ENCODE results near the gene RSPH9.

Gene RSPH9

GRCh38 chr6:43669050-43669921, 24.4 kb downstream of the RSPH9 start:
- no peak for DNase-seq

DNA sequence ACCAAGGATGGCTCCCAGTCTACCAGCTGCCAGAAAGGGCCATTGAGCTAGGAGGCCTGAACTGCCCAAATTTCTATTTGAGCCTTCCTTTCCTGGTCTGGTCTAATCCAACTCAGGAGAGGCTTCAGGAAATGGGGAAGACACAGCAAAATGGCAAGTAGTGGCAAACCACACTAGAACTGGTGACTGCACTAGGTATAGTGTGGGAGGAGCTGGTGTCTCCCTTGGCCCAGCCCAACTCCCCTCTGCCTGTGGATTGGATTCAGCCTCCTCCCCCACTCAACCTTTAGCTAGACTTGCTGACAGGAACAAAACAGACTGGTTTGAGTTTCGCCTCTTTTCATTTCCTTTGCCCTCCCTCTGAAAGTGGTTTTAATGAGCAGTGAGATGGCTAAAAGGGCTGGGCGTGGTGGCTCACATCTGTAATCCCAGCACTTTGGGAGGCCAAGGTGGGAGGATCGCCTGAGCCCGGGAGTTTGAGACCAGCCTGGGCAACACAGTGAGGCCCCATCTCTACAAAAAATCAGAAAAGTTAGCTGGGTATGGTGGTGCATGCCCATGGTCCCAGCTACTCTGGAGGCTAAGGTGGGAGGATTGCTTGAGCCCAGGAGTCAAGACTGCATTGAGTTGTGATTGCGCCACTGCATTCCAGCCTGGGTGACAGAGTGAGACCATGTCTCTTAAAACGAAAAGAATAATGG, 25.2 kb downstream of the RSPH9 start:
- no peak for DNase-seq

DNA sequence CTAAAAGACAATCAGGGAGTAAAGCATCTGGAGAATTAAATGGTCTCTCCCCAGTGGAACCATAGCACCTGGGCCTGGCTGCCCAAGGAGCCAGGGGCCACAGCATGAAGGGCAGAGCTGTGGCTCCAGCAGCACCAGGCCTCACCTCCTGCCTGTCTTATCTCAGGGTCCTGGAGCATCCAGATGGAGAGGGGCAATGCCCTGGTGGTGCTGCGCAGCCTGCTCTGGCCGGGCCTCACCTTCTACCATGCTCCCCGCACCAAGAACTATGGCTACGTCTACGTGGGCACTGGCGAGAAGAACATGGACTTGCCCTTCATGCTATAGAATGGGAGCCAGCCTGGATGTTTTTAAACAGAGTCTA, 25.8 kb downstream of the RSPH9 start:
- no peak for DNase-seq

GRCh38 chr6:43671011-43671800, 26.4 kb downstream of the RSPH9 start:
- DNase-seq: no peak

- DNase-seq: no peak
Measured at GRCh38 chr6:43671801-43672690, 27.2 kb downstream of the RSPH9 start.

- DNase-seq: no peak
Measured at GRCh38 chr6:43673444-43674084, 28.7 kb downstream of the RSPH9 start.

DNA sequence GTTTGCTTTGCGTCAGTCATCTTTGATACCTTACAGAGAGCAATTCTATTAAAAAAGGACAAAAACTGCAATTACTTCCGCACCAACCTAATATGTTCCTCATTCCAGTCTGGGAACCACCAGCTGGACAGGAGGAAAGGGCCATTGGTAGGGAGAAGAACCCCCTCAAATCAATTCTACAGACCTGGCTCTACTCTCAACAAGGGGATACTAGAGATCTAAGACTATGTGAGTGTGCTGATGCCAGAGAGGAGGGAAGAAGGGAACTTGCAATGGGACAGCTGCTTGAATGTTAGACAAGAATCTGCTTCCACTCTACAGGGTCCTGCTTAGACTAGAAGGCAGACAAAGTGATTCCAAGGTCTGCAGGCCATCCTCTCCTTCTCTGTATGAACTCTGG, 29.5 kb downstream of the RSPH9 start:
- DNase-seq: no peak

- no peak for DNase-seq
Measured at GRCh38 chr6:43674921-43675320, 30.1 kb downstream of the RSPH9 start.

DNA sequence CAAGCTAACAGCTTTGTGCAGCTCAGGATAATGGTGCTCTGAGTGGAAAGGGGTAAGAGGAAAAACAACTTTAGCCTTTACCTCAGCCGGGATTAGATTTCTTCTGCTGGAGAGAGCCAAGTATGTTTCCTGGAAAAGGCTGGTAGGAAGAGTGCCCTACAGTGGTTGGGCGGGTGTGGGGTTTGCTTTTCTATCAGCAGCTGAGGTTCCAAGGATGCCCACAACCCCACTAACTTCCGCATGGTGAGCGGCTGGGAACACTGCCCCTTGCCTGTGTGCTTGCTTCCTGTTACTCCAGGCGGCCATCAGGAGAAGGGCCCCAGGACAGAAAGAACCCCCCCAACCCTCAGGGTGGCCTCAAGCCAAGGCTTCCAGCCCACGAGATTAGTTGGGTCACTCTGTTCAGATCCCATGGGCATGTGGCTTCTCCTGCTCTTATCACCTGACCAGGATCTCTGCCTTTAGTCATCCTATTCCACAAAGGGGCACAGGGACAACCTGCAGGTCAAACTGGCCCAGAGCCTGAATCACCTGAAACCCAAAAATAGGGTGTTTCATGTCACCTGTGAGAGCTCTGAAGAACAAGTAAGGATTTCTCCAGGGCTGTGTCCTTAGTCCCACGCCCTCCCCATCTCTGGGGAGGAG, 32.2 kb downstream of the RSPH9 start:
- no peak for DNase-seq

- DNase-seq: no peak
Measured at GRCh38 chr6:43677759-43678158, 32.9 kb downstream of the RSPH9 start.

DNA sequence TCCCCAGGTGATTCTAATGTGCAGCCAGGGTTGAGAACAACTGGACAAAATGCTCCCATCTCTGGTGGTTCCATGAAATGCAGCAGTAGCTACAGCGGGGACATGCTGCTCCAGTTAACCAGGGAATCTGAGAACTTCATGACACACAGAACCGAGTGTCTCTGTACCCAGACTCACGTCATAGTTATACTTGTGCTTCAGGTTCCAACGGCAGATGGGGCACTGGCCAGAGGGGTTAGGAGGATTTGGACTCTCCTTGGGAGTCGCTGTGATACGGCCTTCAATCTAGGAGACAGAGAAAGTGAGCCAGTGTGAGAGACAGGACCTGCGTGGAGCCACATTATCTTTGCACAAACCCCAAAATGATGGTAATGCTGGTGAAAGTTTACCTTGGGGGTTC, 33.5 kb downstream of the RSPH9 start:
- DNase-seq: no peak

GRCh38 chr6:43679057-43679456, 34.2 kb downstream of the RSPH9 start:
- DNase-seq: no peak

GRCh38 chr6:43680308-43681200, 35.7 kb downstream of the RSPH9 start:
- no peak for DNase-seq

DNA sequence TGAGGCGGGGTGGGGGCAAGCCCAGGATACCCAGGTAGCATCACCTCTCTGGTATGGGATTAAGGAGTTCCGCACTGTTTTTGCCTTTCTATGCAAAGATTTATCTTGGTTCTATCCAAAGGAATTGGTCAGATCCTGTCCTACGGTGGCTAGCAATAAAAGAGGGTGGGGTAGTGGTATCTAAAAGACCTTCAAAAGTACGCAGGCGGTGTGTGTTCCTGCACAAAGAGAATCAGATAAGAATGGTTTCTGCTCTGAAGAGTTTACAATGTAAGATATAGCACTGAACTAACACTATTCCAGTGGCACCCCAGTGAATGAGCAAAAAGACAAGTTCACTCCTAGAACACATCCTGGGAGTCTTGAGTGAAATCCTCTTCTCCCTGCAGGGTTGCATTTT, 36.5 kb downstream of the RSPH9 start:
- DNase-seq: no peak

- DNase-seq: no peak
Measured at GRCh38 chr6:43682724-43683429, 38.0 kb downstream of the RSPH9 start.

GRCh38 chr6:43683708-43684455, 39.0 kb downstream of the RSPH9 start:
- no peak for DNase-seq

DNA sequence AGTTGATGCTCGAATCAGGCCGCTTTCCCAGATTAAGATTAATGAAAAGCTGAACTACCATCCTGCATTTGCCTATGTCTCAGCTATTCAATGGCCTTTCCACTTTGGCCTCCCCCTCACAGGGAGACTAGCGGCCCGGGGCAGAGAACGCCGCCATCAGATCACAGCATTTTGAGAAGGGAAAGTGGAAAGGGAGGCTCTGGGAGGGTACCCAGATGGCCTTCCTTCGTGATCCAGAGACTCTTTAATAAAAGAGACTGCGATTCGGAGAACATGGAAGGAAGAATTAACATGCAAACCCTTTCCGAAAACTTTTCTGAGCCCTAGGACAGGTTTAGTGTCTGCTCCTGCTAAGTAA, 42.2 kb downstream of the RSPH9 start:
- DNase-seq: no peak

DNA sequence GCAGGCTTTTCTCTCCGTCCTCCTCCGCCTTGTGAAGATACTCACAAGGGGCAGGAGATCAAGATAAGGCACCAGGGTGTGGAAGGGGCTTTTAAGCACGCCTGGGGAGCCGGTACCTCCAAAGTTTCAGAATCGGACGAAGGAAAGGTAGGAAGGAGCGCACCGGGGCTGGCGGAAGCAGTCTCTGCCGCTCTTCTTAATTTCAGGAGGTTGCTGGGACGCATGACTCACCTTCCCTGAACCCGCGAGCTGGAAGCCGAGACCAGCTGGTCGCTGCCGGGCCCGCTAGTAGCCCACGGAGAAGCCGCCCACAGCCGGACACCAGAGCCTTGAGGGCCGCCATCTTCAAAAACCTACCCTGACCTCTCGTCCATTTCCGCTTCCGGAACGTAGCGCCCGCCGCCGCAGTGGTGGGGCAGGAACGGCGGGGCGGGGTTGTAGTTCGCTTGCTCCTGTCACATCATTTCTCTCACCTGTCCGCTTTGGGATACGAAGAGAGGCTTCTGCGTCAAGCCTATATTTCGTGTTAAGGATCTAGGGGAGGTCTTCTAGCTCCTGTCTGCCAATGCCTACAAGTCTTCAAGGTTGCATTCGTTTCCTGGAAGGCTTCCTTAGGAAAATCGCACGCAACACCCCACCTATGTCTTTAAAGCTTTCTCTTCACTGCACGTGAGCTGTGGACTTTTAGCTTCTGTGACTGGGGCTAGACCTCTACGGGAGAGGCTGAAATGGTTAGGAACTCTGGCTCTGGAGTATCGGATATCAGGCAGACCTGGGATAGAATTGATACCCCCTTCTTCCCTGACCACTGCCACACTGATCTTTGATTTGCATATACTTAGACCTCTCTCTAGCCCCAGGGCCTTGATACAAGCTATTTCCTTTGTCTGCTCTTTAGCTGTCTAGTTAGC, 42.9 kb downstream of the RSPH9 start, which contains the start of gene MRPS18A:
Gene MRPS18A, minus strand, starts transcription at position 355 of the 911 bp plus-strand sequence. Its CDS starts 12 bp downstream, at position 343.
- peak; percentile 83 for DNase-seq

Measured in NCI-H82 (cell line).